Upper lobe of left lung (tissue), 6 donors: ENCODE measurements around the gene RBM20. TPM values are rescaled to one million over a fixed set of nuclear protein-coding genes. Genes with fewer than 3 reads are reported as not detected.

Experiments
- ATAC-seq, 2 donors: fragments of 200-7000 bp; cut with Tn5 transposase; one replicate each; pipeline ENCODE4 v1.9.1; 2022; ENCODE audit warnings: mild to moderate bottlenecking in 2 of 2, moderate library complexity in 2 of 2; ENCODE audit not compliant: low FRiP score in 2 of 2
- DNase-seq, 2 donors: peaks; one replicate each; pipeline ENCODE4 v3.0.0-alpha.2; 2019 to 2020
- H3K27ac ChIP-seq, 4 donors: fragments of 200-600 bp; sonication (generic); one replicate each; pipeline ENCODE4 v1.5.1; 2016 to 2019
- H3K27me3 ChIP-seq, 4 donors: fragments of 200-600 bp; sonication (generic); one replicate each; pipeline ENCODE4 v1.5.1; 2017 to 2019
- H3K36me3 ChIP-seq, 4 donors: fragments of 200-600 bp; sonication (generic); one replicate each; pipeline ENCODE4 v1.5.1; 2016 to 2019
- H3K4me1 ChIP-seq, 4 donors: fragments of 200-600 bp; sonication (generic); one replicate each; pipeline ENCODE4 v1.5.1; 2018 to 2019
- H3K4me3 ChIP-seq, 4 donors: fragments of 200-600 bp; sonication (generic); one replicate each; pipeline ENCODE4 v1.5.1; 2017 to 2019; ENCODE audit warnings: mild to moderate bottlenecking in 2 of 4, moderate library complexity in 1 of 4
- H3K9me3 ChIP-seq, 4 donors: fragments of 200-600 bp; sonication (generic); one replicate each; pipeline ENCODE4 v1.5.1; 2018 to 2019
- EP300 ChIP-seq, 4 donors: sonication (generic); formaldehyde crosslinking; IDR thresholded peaks; one replicate each; pipeline ENCODE4 v1.5.1; 2017; ENCODE audit warnings: antibody characterized with exemption in 4 of 4, control low read depth in 2 of 4
- POLR2A ChIP-seq, 4 donors: fragments of 450-650 bp; IDR thresholded peaks; one replicate each; pipeline ENCODE4 v1.5.1; 2016 to 2017; ENCODE audit warnings: antibody characterized with exemption in 4 of 4, mild to moderate bottlenecking in 2 of 4
- POLR2AphosphoS5 ChIP-seq, 2 donors: sonication (generic); formaldehyde crosslinking; IDR thresholded peaks; one replicate each; pipeline ENCODE4 v1.5.1; 2017; ENCODE audit warnings: antibody characterized with exemption in 2 of 2
- WGBS, 2 donors: methylation state at CpG; one replicate each; pipeline ENCODE4 v1.1.5; 2017 to 2018; 5-methylcytosine and 5-hydroxymethylcytosine counted together
- total RNA-seq, 6 donors: library from RNA; depleted of rRNA in 4 of 6; stranded (reverse); fragments of >200 nt in 4 of 6; gene quantifications; one replicate each; pipeline versions ENCODE4 v1.1.0 to v1.2.1, GENCODE V29; 2016 to 2021
- TF ChIP-seq, protein P1 (sequence below), 6 experiments: fragments of 450-650 bp in 4 of 6; fragments of 200-600 bp in 2 of 6; sonication (generic) in 2 of 6; IDR thresholded peaks; one replicate each; pipeline ENCODE4 v1.5.1; 2016 to 2019; ENCODE audit warnings: antibody characterized with exemption in 6 of 6
- donor health status: DM: no; HTN: no; CAD: no; lungs with moderate emphysema.
- donor health status: DM: no; HTN: yes; CAD: no; lungs with severe emphysema.

Gene RBM20
- total RNA-seq, 6 donors from 2014 or later, result 0.11 to 7.5 (median 1.5) TPM

DNA sequence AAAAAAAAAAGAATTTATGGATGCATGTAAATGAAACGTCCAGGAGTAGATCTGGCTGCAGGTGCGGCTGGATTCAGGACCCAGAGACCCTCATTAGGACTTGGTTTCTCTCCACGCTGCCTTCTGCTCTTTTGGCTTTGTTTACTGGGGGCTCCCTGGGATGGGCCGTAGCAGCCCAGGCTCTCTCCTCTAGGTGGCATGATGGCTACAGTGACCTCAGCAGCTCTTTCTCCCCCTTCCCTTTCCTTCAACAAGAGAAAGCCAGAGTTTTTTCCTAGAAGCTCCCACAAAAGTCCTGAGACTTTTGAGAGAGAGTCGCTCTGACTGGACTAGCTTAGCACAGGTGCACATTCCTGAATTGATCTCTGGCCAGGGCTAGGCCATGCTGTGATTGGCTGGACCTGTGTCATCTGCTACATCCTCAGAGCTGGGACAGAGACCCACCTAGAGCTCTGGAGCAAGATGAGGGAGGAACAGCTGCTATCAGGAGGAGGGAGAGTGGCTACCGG is 159.7 kb downstream of the RBM20 start:
- peak in 1 of 2 donors; percentile 68 for DNase-seq
- no peaks in the 10 kb centered on the region for H3K27me3 ChIP-seq
- ATAC-seq, result peak; percentile 57 to 85
- peaks cover 11 to 21% (median 15%) of the 10 kb centered on the region in 4 donors for H3K4me1 ChIP-seq
- H3K36me3 ChIP-seq, result no peaks in the 10 kb centered on the region
- H3K27ac ChIP-seq, result peak overlapping the region in 1 of 4 donors; percentile 22
- no peak overlapping the region for H3K4me3 ChIP-seq
- WGBS, 2 donors, result 28 to 38% methylated on average over 6 of the region's 6 CpGs
- TF ChIP-seq, protein P1, sequence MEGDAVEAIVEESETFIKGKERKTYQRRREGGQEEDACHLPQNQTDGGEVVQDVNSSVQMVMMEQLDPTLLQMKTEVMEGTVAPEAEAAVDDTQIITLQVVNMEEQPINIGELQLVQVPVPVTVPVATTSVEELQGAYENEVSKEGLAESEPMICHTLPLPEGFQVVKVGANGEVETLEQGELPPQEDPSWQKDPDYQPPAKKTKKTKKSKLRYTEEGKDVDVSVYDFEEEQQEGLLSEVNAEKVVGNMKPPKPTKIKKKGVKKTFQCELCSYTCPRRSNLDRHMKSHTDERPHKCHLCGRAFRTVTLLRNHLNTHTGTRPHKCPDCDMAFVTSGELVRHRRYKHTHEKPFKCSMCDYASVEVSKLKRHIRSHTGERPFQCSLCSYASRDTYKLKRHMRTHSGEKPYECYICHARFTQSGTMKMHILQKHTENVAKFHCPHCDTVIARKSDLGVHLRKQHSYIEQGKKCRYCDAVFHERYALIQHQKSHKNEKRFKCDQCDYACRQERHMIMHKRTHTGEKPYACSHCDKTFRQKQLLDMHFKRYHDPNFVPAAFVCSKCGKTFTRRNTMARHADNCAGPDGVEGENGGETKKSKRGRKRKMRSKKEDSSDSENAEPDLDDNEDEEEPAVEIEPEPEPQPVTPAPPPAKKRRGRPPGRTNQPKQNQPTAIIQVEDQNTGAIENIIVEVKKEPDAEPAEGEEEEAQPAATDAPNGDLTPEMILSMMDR (IDR thresholded peaks at IDR 0.05), result peak; percentile 36 to 55 (median 42)
- TF ChIP-seq POLR2A (IDR thresholded peaks at IDR 0.05), result no peak
- no peaks in the 10 kb centered on the region for H3K9me3 ChIP-seq

DNA sequence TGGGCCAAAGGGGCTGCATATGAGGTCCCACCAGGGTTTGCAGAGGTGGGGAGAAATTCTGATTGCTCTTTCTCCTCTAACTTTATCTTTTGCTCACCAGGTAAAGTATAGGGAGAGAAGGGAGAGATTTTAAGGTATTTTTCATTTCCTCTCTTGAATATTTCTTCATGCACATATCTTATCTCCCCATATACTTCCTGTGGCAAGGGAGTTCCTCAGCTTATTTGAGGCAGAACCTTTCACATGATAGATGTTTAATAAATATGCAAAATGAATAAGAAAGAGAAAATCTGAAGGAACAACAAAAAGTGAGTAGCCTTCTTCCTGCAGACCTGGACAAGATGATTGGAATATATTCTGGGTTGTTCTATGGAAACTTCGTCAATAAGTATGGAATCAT is 160.2 kb downstream of the RBM20 start:
- Histone ChIP-seq H3K27ac (peak overlapping the region in 1 of 4 donors; percentile 22), H3K4me1 (peaks cover 11 to 21% (median 15%) of the 10 kb centered on the region in 4 donors), H3K4me3 (no peak overlapping the region), H3K36me3 (no peaks in the 10 kb centered on the region), H3K9me3 (no peaks in the 10 kb centered on the region), H3K27me3 (no peaks in the 10 kb centered on the region)
- no peak for ATAC-seq
- whole genome bisulfite sequencing, 2 donors, result 93 to 96% methylated on average over 1 of the region's 1 CpG
- DNase-seq, result no peak
- TF ChIP-seq, protein P1 (IDR thresholded peaks at IDR 0.05), result no peak
- TF ChIP-seq EP300 (IDR thresholded peaks at IDR 0.05), result no peak
- no peak for TF ChIP-seq POLR2AphosphoS5 (IDR thresholded peaks at IDR 0.05)
- no peak for TF ChIP-seq POLR2A (IDR thresholded peaks at IDR 0.05)

DNA sequence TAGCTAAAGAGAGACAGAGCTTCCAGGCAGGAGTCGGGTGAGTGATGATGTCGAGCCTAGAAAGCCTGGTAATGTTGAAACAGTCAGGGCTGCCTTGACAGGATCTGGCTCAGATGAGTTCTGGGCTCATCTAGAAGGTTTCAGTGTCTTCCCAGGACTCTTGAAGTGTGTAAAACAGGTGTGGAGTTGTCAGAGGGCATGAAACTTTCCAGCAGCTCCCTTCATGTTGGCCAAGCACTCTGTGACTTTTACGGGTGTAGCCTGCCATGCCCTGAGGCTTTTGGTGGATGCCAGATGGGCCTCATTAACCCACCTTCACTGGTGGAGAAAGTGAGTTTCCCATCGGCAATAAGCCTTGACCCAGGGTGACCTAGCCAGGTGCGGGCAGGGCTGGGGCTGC is 161.2 kb downstream of the RBM20 start:
- peaks cover 11 to 21% (median 15%) of the 10 kb centered on the region in 4 donors for H3K4me1 ChIP-seq
- DNase-seq, result no peak
- H3K36me3 ChIP-seq, result no peaks in the 10 kb centered on the region
- H3K9me3 ChIP-seq, result no peaks in the 10 kb centered on the region
- ATAC-seq, result no peak
- no peak overlapping the region for H3K27ac ChIP-seq
- WGBS, 2 donors, result 90 to 91% methylated on average over 5 of the region's 5 CpGs
- no peaks in the 10 kb centered on the region for H3K27me3 ChIP-seq
- TF ChIP-seq, protein P1 (IDR thresholded peaks at IDR 0.05), result no peak
- TF ChIP-seq EP300 (IDR thresholded peaks at IDR 0.05), result no peak
- TF ChIP-seq POLR2A (IDR thresholded peaks at IDR 0.05), result no peak
- no peak for TF ChIP-seq POLR2AphosphoS5 (IDR thresholded peaks at IDR 0.05)
- no peak overlapping the region for H3K4me3 ChIP-seq

DNA sequence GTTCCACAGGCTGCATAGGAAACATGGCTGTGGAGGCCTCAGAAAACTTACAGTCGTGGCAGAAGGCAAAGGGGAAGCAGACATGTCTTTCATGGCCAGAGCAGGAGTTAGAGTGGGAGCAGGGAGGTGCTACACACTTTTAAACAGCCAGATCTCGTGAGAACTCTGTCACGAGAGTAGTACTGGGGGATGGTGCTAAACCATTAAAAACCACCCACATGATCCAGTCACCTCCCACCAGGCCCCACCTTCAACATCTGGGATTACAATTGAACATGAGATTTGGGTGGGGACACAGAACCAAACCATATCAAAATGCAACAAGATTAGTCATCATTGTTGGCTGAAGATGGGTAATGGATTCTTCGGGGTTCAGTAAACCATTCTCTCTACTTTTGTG is 162.2 kb downstream of the RBM20 start:
- Histone ChIP-seq H3K4me3 (no peak overlapping the region), H3K27me3 (no peaks in the 10 kb centered on the region), H3K4me1 (peaks cover 11 to 21% (median 15%) of the 10 kb centered on the region in 4 donors), H3K27ac (no peak overlapping the region), H3K9me3 (no peaks in the 10 kb centered on the region), H3K36me3 (no peaks in the 10 kb centered on the region)
- DNase-seq, result no peak
- WGBS, 2 donors, result 67 to 87% methylated on average over 4 of the region's 4 CpGs
- no peak for TF ChIP-seq EP300 (IDR thresholded peaks at IDR 0.05)
- no peak for TF ChIP-seq POLR2A (IDR thresholded peaks at IDR 0.05)
- no peak for TF ChIP-seq POLR2AphosphoS5 (IDR thresholded peaks at IDR 0.05)
- TF ChIP-seq, protein P1 (IDR thresholded peaks at IDR 0.05), result no peak
- ATAC-seq, result no peak

DNA sequence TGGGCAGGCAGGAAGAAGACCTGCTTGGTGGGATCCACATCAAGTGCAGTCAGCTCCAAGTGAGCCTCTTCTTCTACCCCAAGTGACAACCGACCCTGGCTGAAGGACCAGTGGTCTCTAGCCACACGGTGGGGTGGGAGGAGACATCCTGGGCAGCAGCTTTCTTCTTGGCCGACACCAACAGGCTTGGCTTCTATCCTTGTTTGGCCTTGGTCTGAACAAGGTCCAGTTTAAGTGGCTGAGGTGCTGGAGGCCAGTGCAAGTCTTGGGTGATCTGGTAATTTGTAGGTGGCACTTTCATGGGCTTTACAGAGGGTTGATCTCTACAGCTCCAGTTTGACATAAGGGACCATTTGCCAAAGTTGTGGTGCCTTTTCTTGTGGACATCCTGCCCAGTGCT is 164.0 kb downstream of the RBM20 start:
- Histone ChIP-seq H3K27me3 (no peaks in the 10 kb centered on the region), H3K4me1 (peaks cover 5 to 14% (median 9%) of the 10 kb centered on the region in 4 donors), H3K36me3 (no peaks in the 10 kb centered on the region), H3K4me3 (no peak overlapping the region), H3K27ac (no peak overlapping the region), H3K9me3 (no peaks in the 10 kb centered on the region)
- ATAC-seq (no peak), DNase-seq (no peak)
- 90 to 100% methylated on average over 2 to 3 of the region's 3 CpGs for WGBS, 2 donors
- no peak for TF ChIP-seq POLR2AphosphoS5 (IDR thresholded peaks at IDR 0.05)
- no peak for TF ChIP-seq POLR2A (IDR thresholded peaks at IDR 0.05)
- no peak for TF ChIP-seq EP300 (IDR thresholded peaks at IDR 0.05)
- TF ChIP-seq, protein P1 (IDR thresholded peaks at IDR 0.05), result no peak
